HepG2 (cell line): ENCODE results near the gene PLXNB2. TPM values are rescaled to one million over a fixed set of nuclear protein-coding genes. Genes with fewer than 3 reads are reported as not detected.

Experiments
- EZH2 ChIP-seq: conservative IDR thresholded peaks from 2 replicates; pipeline ENCODE4 v1.6.1; 2012; ENCODE audit warnings: mild to moderate bottlenecking, low read depth, low read length, moderate library complexity
- HES4 ChIP-seq: sonication (generic); formaldehyde crosslinking; IDR thresholded peaks from 2 replicates; pipeline ENCODE4 v1.9.0; 2021; ENCODE audit warnings: mild to moderate bottlenecking, missing genetic modification reagents, borderline replicate concordance
- NPAS2 ChIP-seq: sonication (generic); formaldehyde crosslinking; IDR thresholded peaks from 2 replicates; pipeline ENCODE4 v1.8.0; 2022; ENCODE audit warnings: mild to moderate bottlenecking, missing genetic modification reagents, borderline replicate concordance
- NR2F6 ChIP-seq, 2 experiments: IDR thresholded peaks; 2 replicates each; pipeline ENCODE4 v1.6.1; 2016; ENCODE audit warnings: antibody characterized with exemption in 1 of 2, mild to moderate bottlenecking in 1 of 2
- SALL2 ChIP-seq: sonication (generic); formaldehyde crosslinking; IDR thresholded peaks from 2 replicates; pipeline ENCODE4 v1.8.1; 2023; ENCODE audit warnings: mild to moderate bottlenecking, missing genetic modification reagents, inconsistent platforms
- SNAPC2 ChIP-seq: sonication (generic); formaldehyde crosslinking; IDR thresholded peaks from 2 replicates; pipeline ENCODE4 v1.8.1; 2022; ENCODE audit warnings: mild to moderate bottlenecking, missing genetic modification reagents
- SRSF9 ChIP-seq: fragments of 200-400 bp; formaldehyde crosslinking; IDR thresholded peaks from 2 replicates; pipeline ENCODE4 v1.6.1; 2018; ENCODE audit warnings: borderline replicate concordance, mild to moderate bottlenecking, low read depth, low read length; ENCODE audit not compliant: insufficient read depth, poor library complexity, severe bottlenecking
- ZFP41 ChIP-seq: sonication (generic); formaldehyde crosslinking; IDR thresholded peaks from 2 replicates; pipeline ENCODE4 v1.4.0; 2020; ENCODE audit warnings: mild to moderate bottlenecking, missing genetic modification reagents, borderline replicate concordance
- ZNF143 ChIP-seq: sonication (generic); formaldehyde crosslinking; IDR thresholded peaks from 2 replicates; pipeline ENCODE4 v1.4.0; 2020; ENCODE audit warnings: missing genetic modification reagents
- ZNF33A ChIP-seq: sonication (generic); formaldehyde crosslinking; IDR thresholded peaks from 2 replicates; pipeline ENCODE4 v1.5.1; 2020; ENCODE audit warnings: missing genetic modification reagents, mild to moderate bottlenecking, moderate library complexity, borderline replicate concordance
- ZNF367 ChIP-seq: sonication (generic); formaldehyde crosslinking; IDR thresholded peaks from 2 replicates; pipeline ENCODE4 v1.4.0; 2020; ENCODE audit warnings: missing genetic modification reagents, borderline replicate concordance
- ZNF644 ChIP-seq: IDR thresholded peaks from 2 replicates; pipeline ENCODE4 v1.6.1; 2016; ENCODE audit warnings: low read depth
- ZNF652 ChIP-seq: IDR thresholded peaks from 2 replicates; pipeline ENCODE4 v1.6.1; 2016; ENCODE audit warnings: low read depth, borderline replicate concordance
- ZNF761 ChIP-seq: sonication (generic); formaldehyde crosslinking; conservative IDR thresholded peaks from 2 replicates; pipeline ENCODE4 v1.4.0; 2020; ENCODE audit warnings: mild to moderate bottlenecking, missing genetic modification reagents
- ZNF773 ChIP-seq: sonication (generic); formaldehyde crosslinking; IDR thresholded peaks from 2 replicates; pipeline ENCODE4 v1.4.0; 2020; ENCODE audit warnings: missing genetic modification reagents, borderline replicate concordance
- polyA plus RNA-seq, 8 experiments: library from polyadenylated mRNA; depleted of rRNA in 3 of 8; stranded (reverse) in 7 of 8; unstranded in 1 of 8; fragments of >200 nt; fragmentation: Illumina TruSeq in 4 of 8; extraction: Trizol in 4 of 8; gene quantifications; 2 replicates each; pipeline versions ENCODE4 v1.2.1 to v1.2.3, GENCODE V29; 2011 to 2016; ENCODE audit warnings: low read depth in 4 of 8, missing spikeins in 1 of 8, mixed read lengths in 1 of 8; ENCODE audit not compliant: insufficient read depth in 1 of 8
- total RNA-seq, 5 experiments: library from RNA; depleted of rRNA; stranded (reverse); fragments of >200 nt; fragmentation: Illumina TruSeq; extraction: Trizol; gene quantifications; 2 replicates each; pipeline ENCODE4 v1.2.3, GENCODE V29; 2016; ENCODE audit warnings: low read depth in 1 of 5
- TF ChIP-seq, protein P1 (sequence below): sonication (generic); formaldehyde crosslinking; IDR thresholded peaks from 2 replicates; pipeline ENCODE4 v1.4.0; 2020; ENCODE audit warnings: missing genetic modification reagents
- TF ChIP-seq, protein P2 (sequence below): sonication (generic); formaldehyde crosslinking; IDR thresholded peaks from 2 replicates; pipeline ENCODE4 v1.5.1; 2020; ENCODE audit warnings: mild to moderate bottlenecking, missing genetic modification reagents, moderate library complexity
- TF ChIP-seq, protein P3 (sequence below): sonication (generic); formaldehyde crosslinking; IDR thresholded peaks from 2 replicates; pipeline ENCODE4 v1.4.0; 2020; ENCODE audit warnings: missing genetic modification reagents
- TF ChIP-seq, protein P4 (sequence below), 2 experiments: sonication (generic) in 1 of 2; formaldehyde crosslinking in 1 of 2; IDR thresholded peaks; 2 replicates each; pipeline versions ENCODE4 v1.5.1 to v1.6.1; 2011 to 2020; ENCODE audit warnings: borderline replicate concordance in 1 of 2, low read depth in 1 of 2, low read length in 1 of 2, mild to moderate bottlenecking in 1 of 2, missing genetic modification reagents in 1 of 2, moderate library complexity in 1 of 2

PLXNB2 gene
- total and polyA plus RNA-seq, 2 of the 13 experiments (the other 11 are each of a cell fraction or from before 2014, with no cell fraction given), result 32.6 to 68.9 TPM

DNA sequence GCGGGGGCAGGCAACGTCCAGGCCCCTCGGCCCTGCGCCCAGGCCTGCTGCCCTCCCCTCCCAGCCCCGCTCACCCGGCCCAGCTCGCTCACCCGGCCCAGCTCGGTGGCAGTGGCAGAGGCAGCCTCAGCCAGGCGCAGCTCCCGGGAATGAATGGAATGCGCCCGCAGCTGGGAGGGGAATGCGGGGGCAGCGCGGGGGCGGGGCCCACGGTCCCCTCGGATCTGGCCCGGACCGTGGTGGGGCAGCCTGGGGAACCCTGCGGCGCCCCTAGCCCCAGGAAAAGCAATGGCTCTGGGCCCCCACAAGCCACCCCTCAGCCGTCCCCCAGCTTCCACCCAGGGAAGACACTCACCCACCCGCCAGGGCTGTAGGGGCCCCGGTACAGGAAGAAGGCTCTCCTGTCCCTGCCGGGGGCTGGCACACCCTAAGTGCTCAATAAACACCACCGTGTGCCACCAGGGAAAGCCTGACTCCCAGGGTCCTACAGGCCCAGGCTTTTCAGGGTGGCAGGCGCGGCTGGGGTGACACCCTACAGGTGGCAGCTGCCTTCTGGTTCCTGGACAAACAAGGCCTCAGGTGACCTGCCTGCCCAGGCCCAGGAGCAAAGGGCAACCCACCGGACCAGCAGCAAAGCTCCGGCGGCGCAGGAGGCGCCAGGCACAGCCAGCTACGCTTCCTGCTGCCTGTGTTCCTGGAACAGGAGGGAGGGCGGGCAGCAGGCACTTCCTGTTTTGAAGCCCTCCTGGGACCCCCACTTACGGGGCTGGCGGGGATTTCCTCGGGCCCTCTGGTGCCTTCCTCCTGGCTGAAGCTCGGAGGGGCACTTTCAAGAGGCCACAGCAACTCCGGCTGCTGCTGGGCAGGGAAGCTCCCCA lies 13.8 kb downstream of the PLXNB2 start (continued):
- TF ChIP-seq, protein P1, sequence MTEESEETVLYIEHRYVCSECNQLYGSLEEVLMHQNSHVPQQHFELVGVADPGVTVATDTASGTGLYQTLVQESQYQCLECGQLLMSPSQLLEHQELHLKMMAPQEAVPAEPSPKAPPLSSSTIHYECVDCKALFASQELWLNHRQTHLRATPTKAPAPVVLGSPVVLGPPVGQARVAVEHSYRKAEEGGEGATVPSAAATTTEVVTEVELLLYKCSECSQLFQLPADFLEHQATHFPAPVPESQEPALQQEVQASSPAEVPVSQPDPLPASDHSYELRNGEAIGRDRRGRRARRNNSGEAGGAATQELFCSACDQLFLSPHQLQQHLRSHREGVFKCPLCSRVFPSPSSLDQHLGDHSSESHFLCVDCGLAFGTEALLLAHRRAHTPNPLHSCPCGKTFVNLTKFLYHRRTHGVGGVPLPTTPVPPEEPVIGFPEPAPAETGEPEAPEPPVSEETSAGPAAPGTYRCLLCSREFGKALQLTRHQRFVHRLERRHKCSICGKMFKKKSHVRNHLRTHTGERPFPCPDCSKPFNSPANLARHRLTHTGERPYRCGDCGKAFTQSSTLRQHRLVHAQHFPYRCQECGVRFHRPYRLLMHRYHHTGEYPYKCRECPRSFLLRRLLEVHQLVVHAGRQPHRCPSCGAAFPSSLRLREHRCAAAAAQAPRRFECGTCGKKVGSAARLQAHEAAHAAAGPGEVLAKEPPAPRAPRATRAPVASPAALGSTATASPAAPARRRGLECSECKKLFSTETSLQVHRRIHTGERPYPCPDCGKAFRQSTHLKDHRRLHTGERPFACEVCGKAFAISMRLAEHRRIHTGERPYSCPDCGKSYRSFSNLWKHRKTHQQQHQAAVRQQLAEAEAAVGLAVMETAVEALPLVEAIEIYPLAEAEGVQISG, result peak; percentile 91
- TF ChIP-seq HES4 (CRISPR knock-in tag) (no peak), ZNF773 (CRISPR knock-in tag) (no peak), ZNF761 (CRISPR knock-in tag) (no peak; the same call in 1 of the 2 replicates), SRSF9 (no peak), NPAS2 (CRISPR knock-in tag) (no peak), EZH2 (no peak), ZNF644 (CRISPR knock-in tag) (no peak), ZNF367 (CRISPR knock-in tag) (peak; percentile 74; the same call in 1 of the 2 replicates), ZFP41 (peak; percentile 41; the same call in 1 of the 2 replicates), ZNF652 (CRISPR knock-in tag) (0 out of 2 replicates have a peak, but pooled peaks have one; percentile 24), NR2F6 (IDR thresholded peaks at IDR 0.05) (peak; percentile 66), NR2F6 (CRISPR knock-in tag; IDR thresholded peaks at IDR 0.05) (peak; percentile 92), ZNF143 (CRISPR knock-in tag) (no peak; the same call in 1 of the 2 replicates), ZNF33A (CRISPR knock-in tag) (0 out of 2 replicates have a peak, but pooled peaks have one; percentile 61), SNAPC2 (no peak), SALL2 (CRISPR knock-in tag) (peak; percentile 94)
- TF ChIP-seq, protein P2, sequence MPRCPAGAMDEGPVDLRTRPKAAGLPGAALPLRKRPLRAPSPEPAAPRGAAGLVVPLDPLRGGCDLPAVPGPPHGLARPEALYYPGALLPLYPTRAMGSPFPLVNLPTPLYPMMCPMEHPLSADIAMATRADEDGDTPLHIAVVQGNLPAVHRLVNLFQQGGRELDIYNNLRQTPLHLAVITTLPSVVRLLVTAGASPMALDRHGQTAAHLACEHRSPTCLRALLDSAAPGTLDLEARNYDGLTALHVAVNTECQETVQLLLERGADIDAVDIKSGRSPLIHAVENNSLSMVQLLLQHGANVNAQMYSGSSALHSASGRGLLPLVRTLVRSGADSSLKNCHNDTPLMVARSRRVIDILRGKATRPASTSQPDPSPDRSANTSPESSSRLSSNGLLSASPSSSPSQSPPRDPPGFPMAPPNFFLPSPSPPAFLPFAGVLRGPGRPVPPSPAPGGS (CRISPR knock-in tag), result peak; percentile 70
- TF ChIP-seq, protein P3, sequence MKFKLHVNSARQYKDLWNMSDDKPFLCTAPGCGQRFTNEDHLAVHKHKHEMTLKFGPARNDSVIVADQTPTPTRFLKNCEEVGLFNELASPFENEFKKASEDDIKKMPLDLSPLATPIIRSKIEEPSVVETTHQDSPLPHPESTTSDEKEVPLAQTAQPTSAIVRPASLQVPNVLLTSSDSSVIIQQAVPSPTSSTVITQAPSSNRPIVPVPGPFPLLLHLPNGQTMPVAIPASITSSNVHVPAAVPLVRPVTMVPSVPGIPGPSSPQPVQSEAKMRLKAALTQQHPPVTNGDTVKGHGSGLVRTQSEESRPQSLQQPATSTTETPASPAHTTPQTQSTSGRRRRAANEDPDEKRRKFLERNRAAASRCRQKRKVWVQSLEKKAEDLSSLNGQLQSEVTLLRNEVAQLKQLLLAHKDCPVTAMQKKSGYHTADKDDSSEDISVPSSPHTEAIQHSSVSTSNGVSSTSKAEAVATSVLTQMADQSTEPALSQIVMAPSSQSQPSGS (CRISPR knock-in tag), result peak; percentile 55; the same call in 1 of the 2 replicates
- TF ChIP-seq, protein P4, sequence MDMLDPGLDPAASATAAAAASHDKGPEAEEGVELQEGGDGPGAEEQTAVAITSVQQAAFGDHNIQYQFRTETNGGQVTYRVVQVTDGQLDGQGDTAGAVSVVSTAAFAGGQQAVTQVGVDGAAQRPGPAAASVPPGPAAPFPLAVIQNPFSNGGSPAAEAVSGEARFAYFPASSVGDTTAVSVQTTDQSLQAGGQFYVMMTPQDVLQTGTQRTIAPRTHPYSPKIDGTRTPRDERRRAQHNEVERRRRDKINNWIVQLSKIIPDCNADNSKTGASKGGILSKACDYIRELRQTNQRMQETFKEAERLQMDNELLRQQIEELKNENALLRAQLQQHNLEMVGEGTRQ (IDR thresholded peaks at IDR 0.05; ENCODE audit: low read depth, low read length), result peak; percentile 25; the same call in 1 of the 2 replicates
- TF ChIP-seq, protein P4 (CRISPR knock-in tag; IDR thresholded peaks at IDR 0.05; ENCODE audit: borderline replicate concordance), result 0 out of 2 replicates have a peak, but pooled peaks have one; percentile 44
